Measurements from ENCODE around the gene VSIG10L2.

VSIG10L2 gene

DNA sequence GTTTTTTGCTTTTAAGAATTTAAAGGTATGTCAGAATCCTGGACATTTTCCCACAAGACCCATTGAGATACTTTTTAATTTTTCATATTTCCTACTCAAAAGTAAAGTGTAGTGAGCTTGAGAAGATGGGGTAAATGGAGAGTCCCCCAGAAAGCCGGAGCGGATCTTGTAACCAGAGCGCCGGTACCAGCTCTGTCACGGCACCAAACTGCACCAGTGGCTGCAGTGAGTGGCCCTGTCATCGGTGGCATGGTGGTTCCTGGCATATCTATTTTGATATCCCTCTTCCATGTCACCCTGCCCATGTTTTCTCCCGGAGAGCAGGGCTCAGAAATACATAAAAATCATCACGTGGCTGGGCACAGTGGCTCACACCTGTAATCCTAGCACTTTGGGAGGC is 22.2 kb upstream of the VSIG10L2 start:
- no peak overlapping the region for H3K4me3 ChIP-seq (ENCODE audit: low read depth, low read length)
- TF ChIP-seq, protein P1, sequence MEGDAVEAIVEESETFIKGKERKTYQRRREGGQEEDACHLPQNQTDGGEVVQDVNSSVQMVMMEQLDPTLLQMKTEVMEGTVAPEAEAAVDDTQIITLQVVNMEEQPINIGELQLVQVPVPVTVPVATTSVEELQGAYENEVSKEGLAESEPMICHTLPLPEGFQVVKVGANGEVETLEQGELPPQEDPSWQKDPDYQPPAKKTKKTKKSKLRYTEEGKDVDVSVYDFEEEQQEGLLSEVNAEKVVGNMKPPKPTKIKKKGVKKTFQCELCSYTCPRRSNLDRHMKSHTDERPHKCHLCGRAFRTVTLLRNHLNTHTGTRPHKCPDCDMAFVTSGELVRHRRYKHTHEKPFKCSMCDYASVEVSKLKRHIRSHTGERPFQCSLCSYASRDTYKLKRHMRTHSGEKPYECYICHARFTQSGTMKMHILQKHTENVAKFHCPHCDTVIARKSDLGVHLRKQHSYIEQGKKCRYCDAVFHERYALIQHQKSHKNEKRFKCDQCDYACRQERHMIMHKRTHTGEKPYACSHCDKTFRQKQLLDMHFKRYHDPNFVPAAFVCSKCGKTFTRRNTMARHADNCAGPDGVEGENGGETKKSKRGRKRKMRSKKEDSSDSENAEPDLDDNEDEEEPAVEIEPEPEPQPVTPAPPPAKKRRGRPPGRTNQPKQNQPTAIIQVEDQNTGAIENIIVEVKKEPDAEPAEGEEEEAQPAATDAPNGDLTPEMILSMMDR (IDR thresholded peaks at IDR 0.05; ENCODE audit: insufficient read depth, low read depth, low read length, missing control alignments), result no peak
- DNase-seq (ENCODE audit: low read depth), result no peak

DNA sequence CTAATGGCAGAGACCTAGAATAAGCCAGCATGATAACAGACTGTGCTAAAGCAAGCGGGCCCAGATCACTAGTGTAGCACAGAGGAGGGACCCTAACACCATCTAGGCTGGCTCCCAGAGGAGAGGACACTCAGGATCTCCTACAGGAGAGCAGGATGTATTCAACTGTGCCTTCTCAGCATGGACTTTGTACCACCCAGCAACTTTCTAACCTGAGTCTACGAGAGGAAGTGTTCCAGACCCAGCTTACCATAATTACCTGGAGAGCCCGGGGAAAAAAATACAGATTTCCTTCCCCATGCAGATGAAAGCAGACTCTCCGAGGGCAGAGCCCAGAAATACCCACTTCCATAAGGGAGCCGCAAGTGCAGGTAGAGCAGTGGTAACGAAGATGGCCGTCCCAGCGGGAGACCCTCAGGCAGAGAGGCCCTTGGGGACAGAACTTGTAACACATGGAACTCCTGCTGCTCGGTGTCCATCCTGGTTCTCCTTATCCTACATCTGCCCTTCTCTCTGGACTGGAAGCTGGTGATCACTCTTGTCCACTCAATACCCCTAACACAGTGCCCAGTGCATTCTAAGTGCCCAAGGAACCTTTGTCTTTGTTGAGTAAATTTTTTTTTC is 21.3 kb upstream of the VSIG10L2 start:
- H3K4me3 ChIP-seq (ENCODE audit: low read depth, low read length), result no peak overlapping the region
- TF ChIP-seq, protein P1 (IDR thresholded peaks at IDR 0.05; ENCODE audit: insufficient read depth, low read depth, low read length, missing control alignments), result no peak
- DNase-seq (ENCODE audit: low read depth), result no peak

DNA sequence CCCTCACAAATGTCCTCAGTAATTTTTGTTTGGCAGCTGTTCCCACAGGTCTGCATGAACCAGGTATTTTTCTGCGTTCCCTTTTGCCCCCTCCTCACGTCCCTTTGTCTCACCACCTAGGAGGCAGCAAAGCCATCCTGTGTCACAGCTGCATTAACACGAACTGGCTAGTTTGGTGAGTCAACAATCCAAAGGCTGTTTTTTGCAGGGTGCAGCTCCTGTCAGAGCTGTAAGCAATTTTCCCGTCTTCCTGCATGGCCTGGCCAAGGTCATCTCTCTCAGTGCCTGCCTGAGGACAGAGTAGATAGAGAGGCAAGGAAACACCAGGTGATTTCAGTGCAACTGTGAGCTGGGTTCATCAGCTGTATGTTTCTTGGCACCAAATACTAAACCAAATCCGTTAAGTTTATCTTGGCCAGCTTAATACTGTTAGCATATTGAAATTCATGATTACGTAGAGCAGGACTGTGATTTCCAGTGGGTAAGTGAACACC is 20.6 kb upstream of the VSIG10L2 start:
- H3K4me3 ChIP-seq (ENCODE audit: low read depth, low read length), result no peak overlapping the region
- DNase-seq (ENCODE audit: low read depth), result no peak
- TF ChIP-seq, protein P1 (IDR thresholded peaks at IDR 0.05; ENCODE audit: insufficient read depth, low read depth, low read length, missing control alignments), result no peak

DNA sequence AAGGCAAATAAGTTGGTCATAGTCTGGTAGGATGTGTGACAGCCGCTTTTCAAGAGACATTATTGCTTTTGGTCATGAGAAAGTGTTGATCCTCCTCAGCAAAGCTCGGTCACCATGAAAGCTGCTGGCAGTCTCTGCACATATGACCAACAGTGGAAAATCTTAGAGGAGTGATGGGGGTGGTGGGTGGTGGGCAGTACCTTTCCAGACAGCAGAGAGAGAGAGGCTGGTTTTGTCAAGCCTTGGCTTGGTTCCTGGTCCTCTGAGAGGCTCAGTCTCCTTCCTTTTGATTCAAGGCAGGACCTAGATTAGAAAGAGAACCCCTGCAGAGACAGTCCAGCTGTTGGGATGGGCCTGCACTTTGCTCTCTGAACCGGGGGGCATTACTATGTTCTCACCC is 20.0 kb upstream of the VSIG10L2 start:
- TF ChIP-seq, protein P1 (IDR thresholded peaks at IDR 0.05; ENCODE audit: insufficient read depth, low read depth, low read length, missing control alignments), result no peak
- DNase-seq (ENCODE audit: low read depth), result no peak
- no peak overlapping the region for H3K4me3 ChIP-seq (ENCODE audit: low read depth, low read length)

DNA sequence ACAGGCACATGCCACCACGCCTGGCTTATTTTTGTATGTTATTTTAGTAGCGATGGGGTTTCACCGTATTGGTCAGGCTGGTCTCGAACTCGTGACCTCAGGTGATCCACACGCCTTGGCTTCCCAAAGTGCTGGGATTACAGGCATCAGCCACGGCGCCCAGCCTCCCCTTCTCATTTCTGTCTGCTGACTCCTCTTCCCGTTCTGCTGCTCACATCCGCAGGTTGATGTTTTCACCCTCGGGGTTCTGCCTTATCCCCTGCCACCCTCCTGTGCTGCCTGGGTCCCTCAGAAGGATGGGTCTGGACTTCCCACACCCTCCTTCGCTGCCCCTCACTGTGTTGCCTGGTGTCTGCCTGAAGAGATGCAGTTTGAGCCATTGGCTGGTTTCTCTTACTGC is 19.2 kb upstream of the VSIG10L2 start:
- TF ChIP-seq, protein P1 (IDR thresholded peaks at IDR 0.05; ENCODE audit: insufficient read depth, low read depth, low read length, missing control alignments), result no peak
- DNase-seq (ENCODE audit: low read depth), result no peak

DNA sequence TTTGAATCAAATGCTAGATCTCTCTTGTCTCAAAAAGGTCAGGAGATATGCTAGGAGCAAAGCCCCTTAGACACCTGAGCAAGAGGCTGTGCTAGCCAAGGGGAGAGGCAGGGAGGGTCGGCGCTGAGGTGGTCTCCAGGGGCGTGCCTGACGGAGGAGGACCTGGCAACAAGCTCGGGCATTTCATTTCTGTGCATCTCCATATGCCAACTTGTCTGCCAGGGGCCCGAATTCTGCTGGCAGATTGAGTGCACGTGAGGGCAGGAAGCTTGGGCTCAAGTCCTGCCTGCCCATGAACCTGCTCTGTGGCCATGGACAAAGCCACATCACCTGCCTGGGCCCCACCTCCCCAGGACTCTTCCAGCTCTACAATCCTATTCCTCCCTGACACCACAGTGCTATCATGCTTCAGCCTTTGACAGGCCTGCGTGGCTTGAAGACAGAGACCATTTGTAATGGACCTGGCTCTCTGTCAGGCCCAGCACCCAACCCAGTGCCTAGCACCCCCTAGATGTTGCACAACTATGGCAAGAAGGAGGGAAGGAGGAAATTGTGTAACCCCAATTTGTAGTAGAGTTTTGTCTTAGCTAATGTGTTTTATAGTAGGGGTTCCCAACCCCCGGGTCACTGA is 16.3 kb upstream of the VSIG10L2 start:
- TF ChIP-seq, protein P1 (IDR thresholded peaks at IDR 0.05; ENCODE audit: insufficient read depth, low read depth, low read length, missing control alignments), result no peak
- no peak overlapping the region for H3K4me3 ChIP-seq (ENCODE audit: low read depth, low read length)
- no peak for DNase-seq (ENCODE audit: low read depth)

More for the DNA sequence above, 19.2 kb upstream of the VSIG10L2 start:
- H3K4me3 ChIP-seq (ENCODE audit: low read depth, low read length), result no peak overlapping the region

Data from GM12865 (cell line).